ENCODE measurements around the gene LRRC27.

LRRC27 gene

GRCh38 chr10:132382231-132382922 lies 50.4 kb downstream of the LRRC27 start:
- CTCF ChIA-PET, result interaction anchor here (0.9 to 1.0 kb wide), 2 partner anchors 64 to 160 kb away, joined by 3 read pairs; no protein-coding TSS in a partner anchor
- H3K4me3 ChIP-seq (ENCODE audit: low read depth, low read length), result no peak overlapping the region
- DNase-seq (ENCODE audit: low read depth, low spot score), result peak; percentile 56
- no peak for TF ChIP-seq CTCF (IDR thresholded peaks at IDR 0.05; ENCODE audit: insufficient read depth, low read length, missing control alignments)
- POLR2A ChIA-PET, result no interaction called here

- POLR2A ChIA-PET, result interaction anchor here (1.4 kb wide), 1 partner anchor 15 kb away, joined by 4 read pairs; no protein-coding TSS in a partner anchor
- no peak overlapping the region for H3K4me3 ChIP-seq (ENCODE audit: low read depth, low read length)
- DNase-seq (ENCODE audit: low read depth, low spot score), result no peak
- TF ChIP-seq CTCF (IDR thresholded peaks at IDR 0.05; ENCODE audit: insufficient read depth, low read length, missing control alignments), result no peak
- CTCF ChIA-PET, result interaction anchor here (1.0 to 1.2 kb wide), 2 partner anchors 26 to 64 kb away, joined by 3 to 4 read pairs; no protein-coding TSS in a partner anchor
Observed at GRCh38 chr10:132383101-132383500, 51.1 kb downstream of the LRRC27 start.

GRCh38 chr10:132383751-132384196 lies 51.8 kb downstream of the LRRC27 start:
- TF ChIP-seq CTCF (IDR thresholded peaks at IDR 0.05; ENCODE audit: insufficient read depth, low read length, missing control alignments), result no peak
- no peak overlapping the region for H3K4me3 ChIP-seq (ENCODE audit: low read depth, low read length)
- CTCF ChIA-PET, result interaction anchor here (1.2 kb wide), 1 partner anchor 27 kb away, joined by 4 read pairs; no protein-coding TSS in a partner anchor
- POLR2A ChIA-PET, result interaction anchor here (1.4 kb wide), 1 partner anchor 14 kb away, joined by 4 read pairs; no protein-coding TSS in a partner anchor
- DNase-seq (ENCODE audit: low read depth, low spot score), result no peak

- ChIA-PET POLR2A (no interaction called here), CTCF (interaction anchor here (1.5 kb wide), 1 partner anchor 24 kb away, joined by 3 read pairs; no protein-coding TSS in a partner anchor)
- DNase-seq (ENCODE audit: low read depth, low spot score), result no peak
- H3K4me3 ChIP-seq (ENCODE audit: low read depth, low read length), result no peak overlapping the region
- no peak for TF ChIP-seq CTCF (IDR thresholded peaks at IDR 0.05; ENCODE audit: insufficient read depth, low read length, missing control alignments)
Observed at GRCh38 chr10:132384618-132385388, 52.8 kb downstream of the LRRC27 start.

- no peak for TF ChIP-seq CTCF (IDR thresholded peaks at IDR 0.05; ENCODE audit: insufficient read depth, low read length, missing control alignments)
- H3K4me3 ChIP-seq (ENCODE audit: low read depth, low read length), result no peak overlapping the region
- DNase-seq (ENCODE audit: low read depth, low spot score), result no peak
- POLR2A ChIA-PET, result no interaction called here
- CTCF ChIA-PET, result interaction anchor here (1.5 kb wide), 1 partner anchor 24 kb away, joined by 3 read pairs; no protein-coding TSS in a partner anchor
Observed at GRCh38 chr10:132385389-132385667, 53.3 kb downstream of the LRRC27 start.

Data from AG04449 (cell line).